Nephron (organoid): ENCODE data around the gene MARCHF11.

Experiments used
- H3K27ac Mint-ChIP-seq, 3 experiments: 2 replicates each; pipeline ENCODE4 v1.8.0; 2020; ENCODE audit warnings: mixed read lengths in 3 of 3, mild to moderate bottlenecking in 2 of 3, moderate library complexity in 1 of 3
- H3K27me3 Mint-ChIP-seq: 2 replicates; pipeline ENCODE4 v1.8.0; 2021; ENCODE audit warnings: low read depth, mild to moderate bottlenecking, moderate library complexity, mixed read lengths
- H3K36me3 Mint-ChIP-seq: 2 replicates; pipeline ENCODE4 v1.8.0; 2020; ENCODE audit warnings: low read depth, mixed read lengths
- H3K4me1 Mint-ChIP-seq: 2 replicates; pipeline ENCODE4 v1.8.0; 2020; ENCODE audit warnings: mixed read lengths
- H3K4me3 Mint-ChIP-seq, 3 experiments: 2 replicates each; pipeline ENCODE4 v1.8.0; 2020; ENCODE audit warnings: mild to moderate bottlenecking in 3 of 3, mixed read lengths in 3 of 3, moderate library complexity in 2 of 3
- H3K9me3 Mint-ChIP-seq: 2 replicates; pipeline ENCODE4 v1.8.0; 2020; ENCODE audit warnings: mixed read lengths
- TF ChIP-seq, protein P1 (sequence below), 3 experiments: fragments of 200-600 bp; sonication (generic); IDR thresholded peaks; one replicate each; pipeline ENCODE4 v1.5.0; 2021; ENCODE audit warnings: antibody characterized with exemption in 3 of 3; ENCODE audit not compliant: unreplicated experiment in 3 of 3

MARCHF11 gene

DNA sequence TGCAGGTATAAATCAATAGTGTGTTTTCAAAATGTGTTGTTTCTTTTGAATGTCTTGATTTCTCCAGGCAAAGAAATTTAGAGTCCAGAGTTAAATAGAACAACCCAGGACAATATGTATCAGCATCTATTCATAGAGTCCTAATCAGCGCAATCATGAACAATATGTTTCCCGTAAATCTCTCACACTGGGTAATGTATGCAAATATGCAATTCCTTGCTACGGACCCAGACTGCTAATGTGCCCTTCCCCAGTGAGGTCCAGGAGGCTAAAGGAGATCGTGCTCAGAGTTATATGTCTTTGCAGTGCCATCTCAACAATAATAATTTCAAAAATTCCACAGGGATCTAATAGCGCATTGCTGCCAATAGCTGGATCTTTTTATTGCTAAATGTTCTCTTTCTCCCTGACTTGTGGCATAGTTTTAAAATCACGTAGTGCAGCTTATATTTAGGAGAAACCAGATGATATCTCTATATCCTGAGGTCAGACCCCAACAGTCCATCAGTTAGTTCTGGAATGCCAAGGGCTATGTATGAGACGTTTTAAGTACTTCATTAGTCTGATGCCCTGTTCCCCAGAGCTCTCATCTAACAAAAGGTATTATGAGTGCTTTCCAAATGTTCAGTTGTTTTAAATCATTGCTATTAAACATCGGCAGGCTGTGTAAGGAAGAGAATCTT lies 145.1 kb downstream of the MARCHF11 start:
- no peak overlapping the region for H3K27ac Mint-ChIP-seq
- H3K4me1 Mint-ChIP-seq = peaks cover 4% of the 10 kb centered on the region
- peaks cover 7% of the 10 kb centered on the region for H3K27me3 Mint-ChIP-seq
- no peaks in the 10 kb centered on the region for H3K9me3 Mint-ChIP-seq
- TF ChIP-seq, protein P1, sequence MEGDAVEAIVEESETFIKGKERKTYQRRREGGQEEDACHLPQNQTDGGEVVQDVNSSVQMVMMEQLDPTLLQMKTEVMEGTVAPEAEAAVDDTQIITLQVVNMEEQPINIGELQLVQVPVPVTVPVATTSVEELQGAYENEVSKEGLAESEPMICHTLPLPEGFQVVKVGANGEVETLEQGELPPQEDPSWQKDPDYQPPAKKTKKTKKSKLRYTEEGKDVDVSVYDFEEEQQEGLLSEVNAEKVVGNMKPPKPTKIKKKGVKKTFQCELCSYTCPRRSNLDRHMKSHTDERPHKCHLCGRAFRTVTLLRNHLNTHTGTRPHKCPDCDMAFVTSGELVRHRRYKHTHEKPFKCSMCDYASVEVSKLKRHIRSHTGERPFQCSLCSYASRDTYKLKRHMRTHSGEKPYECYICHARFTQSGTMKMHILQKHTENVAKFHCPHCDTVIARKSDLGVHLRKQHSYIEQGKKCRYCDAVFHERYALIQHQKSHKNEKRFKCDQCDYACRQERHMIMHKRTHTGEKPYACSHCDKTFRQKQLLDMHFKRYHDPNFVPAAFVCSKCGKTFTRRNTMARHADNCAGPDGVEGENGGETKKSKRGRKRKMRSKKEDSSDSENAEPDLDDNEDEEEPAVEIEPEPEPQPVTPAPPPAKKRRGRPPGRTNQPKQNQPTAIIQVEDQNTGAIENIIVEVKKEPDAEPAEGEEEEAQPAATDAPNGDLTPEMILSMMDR (IDR thresholded peaks at IDR 0.05; ENCODE audit: unreplicated experiment in 3 of 3) = no peak
- no peak overlapping the region for H3K4me3 Mint-ChIP-seq
- no peaks in the 10 kb centered on the region for H3K36me3 Mint-ChIP-seq

DNA sequence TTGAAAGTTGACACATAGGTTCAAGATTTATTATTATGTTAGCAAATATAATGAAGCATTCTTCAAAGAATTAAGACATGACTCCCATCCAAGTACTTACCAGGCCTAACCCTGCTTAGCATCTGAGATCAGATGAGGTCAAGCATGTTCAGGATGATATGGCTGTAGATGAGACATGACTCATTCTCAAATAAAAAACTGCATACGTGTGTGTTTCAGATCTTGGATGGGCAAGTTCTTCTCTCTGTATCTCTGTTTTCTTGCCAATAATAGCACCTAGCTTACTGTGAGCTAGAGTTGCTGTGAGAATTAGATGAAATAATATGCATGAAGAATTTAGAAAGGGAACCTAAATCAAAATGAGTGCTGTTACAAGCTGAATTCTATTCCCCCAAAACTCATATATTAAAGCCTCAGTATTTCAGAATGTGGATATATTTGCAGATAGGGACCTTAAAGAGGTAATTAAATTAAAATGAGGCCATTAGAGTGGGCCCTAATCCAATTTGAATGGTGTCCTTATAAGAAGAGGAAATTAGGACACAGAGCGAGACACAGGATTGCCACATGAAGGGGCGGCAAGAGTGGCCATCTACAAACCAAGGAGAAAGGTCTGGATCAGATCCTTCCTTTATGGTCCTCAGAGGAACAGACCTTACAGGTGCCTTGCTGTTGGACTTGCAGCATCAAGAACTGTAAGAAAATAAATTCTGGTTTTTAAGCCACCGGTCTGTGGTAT lies 146.2 kb downstream of the MARCHF11 start:
- TF ChIP-seq, protein P1 (IDR thresholded peaks at IDR 0.05; ENCODE audit: unreplicated experiment in 3 of 3) = no peak
- H3K36me3 Mint-ChIP-seq = no peaks in the 10 kb centered on the region
- H3K4me3 Mint-ChIP-seq = no peak overlapping the region
- H3K4me1 Mint-ChIP-seq = peaks cover under 1% of the 10 kb centered on the region
- H3K27ac Mint-ChIP-seq = no peak overlapping the region
- peaks cover 11% of the 10 kb centered on the region for H3K27me3 Mint-ChIP-seq
- no peaks in the 10 kb centered on the region for H3K9me3 Mint-ChIP-seq

DNA sequence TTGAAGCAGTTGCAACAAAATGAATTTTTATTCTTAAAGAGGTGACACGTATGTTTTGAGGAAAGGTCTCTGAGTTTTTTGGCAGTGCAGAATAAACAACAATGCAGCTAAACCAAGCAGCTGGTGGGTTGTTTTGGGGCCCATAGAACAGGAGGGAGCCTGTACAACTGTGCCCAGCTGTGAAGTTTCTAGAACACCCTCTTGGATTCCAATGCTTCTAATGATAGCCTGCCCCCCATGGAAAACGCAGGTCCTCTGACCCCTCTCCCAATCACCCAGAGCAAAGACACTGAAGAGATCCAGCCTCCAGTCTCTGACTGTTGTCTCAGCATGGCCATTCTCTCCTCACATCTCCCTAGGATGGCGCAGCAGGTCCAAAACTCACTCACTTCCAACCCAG lies 150.9 kb downstream of the MARCHF11 start:
- H3K9me3 Mint-ChIP-seq = no peaks in the 10 kb centered on the region
- H3K4me3 Mint-ChIP-seq = no peak overlapping the region
- TF ChIP-seq, protein P1 (IDR thresholded peaks at IDR 0.05; ENCODE audit: unreplicated experiment in 3 of 3) = no peak
- H3K36me3 Mint-ChIP-seq = no peaks in the 10 kb centered on the region
- no peaks in the 10 kb centered on the region for H3K4me1 Mint-ChIP-seq
- H3K27me3 Mint-ChIP-seq = peaks cover 4% of the 10 kb centered on the region
- H3K27ac Mint-ChIP-seq = no peak overlapping the region

DNA sequence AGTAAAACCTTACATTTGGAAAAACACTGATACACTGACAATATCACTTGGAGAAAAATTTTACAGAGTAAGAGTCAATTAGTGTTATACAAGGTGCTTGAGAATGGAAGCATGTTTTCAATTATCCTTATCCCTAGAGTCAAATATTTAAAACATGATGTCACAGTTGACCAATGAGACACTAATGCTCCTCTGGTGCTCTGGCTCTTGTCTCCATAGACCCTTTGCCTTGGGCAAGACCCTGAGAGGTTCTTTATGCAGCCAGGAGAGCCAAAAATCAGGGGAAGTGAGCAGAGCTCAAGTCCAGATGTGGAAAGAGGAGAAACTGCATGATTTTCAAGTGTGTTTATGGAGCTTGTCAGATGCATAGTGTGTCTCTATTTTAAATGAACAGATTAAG lies 153.9 kb downstream of the MARCHF11 start:
- H3K4me3 Mint-ChIP-seq = no peak overlapping the region
- H3K9me3 Mint-ChIP-seq = no peaks in the 10 kb centered on the region
- TF ChIP-seq, protein P1 (IDR thresholded peaks at IDR 0.05; ENCODE audit: unreplicated experiment in 3 of 3) = no peak
- no peaks in the 10 kb centered on the region for H3K36me3 Mint-ChIP-seq
- H3K27me3 Mint-ChIP-seq = peaks cover 17% of the 10 kb centered on the region
- H3K4me1 Mint-ChIP-seq = no peaks in the 10 kb centered on the region
- peak overlapping the region in 1 of 3 experiments; percentile 26 for H3K27ac Mint-ChIP-seq

DNA sequence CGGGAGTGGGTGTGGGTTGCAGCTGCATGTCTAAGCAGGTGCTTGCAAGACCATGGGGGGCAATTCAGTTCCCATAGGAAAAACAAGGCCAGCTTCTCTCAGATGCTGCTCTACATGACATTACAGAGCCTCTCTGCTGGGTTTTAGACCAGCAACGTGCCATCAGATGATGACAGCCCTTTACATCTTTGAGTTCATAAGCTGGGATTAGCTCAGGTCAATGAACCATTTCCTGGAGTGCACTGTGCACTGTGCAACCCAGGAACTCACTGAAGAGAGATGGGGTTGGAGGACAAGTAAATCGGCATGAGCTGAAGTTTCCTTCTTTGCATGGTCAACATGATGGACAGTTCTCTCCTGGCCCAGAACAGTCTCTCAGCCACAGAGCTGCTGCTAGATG lies 160.6 kb downstream of the MARCHF11 start:
- Mint-ChIP-seq H3K27ac (no peak overlapping the region), H3K9me3 (peaks cover 6% of the 10 kb centered on the region), H3K4me1 (no peaks in the 10 kb centered on the region), H3K36me3 (no peaks in the 10 kb centered on the region), H3K4me3 (no peak overlapping the region), H3K27me3 (peaks cover 20% of the 10 kb centered on the region)
- TF ChIP-seq, protein P1 (IDR thresholded peaks at IDR 0.05; ENCODE audit: unreplicated experiment in 3 of 3) = no peak
